ENCODE results near the gene DCUN1D1.
A peak's percentile ranks its signal among the peaks of the same experiment; 100 is the strongest.

The DCUN1D1 gene

DNA sequence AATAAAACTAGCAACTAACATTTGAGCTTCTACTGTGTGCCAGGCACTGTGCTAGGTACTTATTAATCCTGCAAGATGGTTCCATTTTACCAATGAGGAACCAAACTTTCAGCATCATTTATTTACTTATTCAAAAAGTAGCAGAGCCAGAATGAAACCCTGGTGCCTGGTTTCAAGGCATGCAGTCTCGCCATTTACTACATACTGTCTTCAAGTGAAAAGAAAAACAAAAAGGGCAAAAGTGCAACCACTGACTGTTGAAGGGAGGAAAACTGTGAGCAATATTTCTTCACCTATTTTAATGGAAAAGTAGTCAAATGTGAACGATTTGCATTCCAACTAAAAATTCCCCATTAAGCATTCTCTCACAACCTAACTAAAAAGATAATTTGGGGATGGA lies 8.7 kb downstream of the DCUN1D1 start:
- DNase-seq (ENCODE audit: low spot score), result no peak

- peak; percentile 34 for DNase-seq (ENCODE audit: low spot score)
These were observed 9.4 kb downstream of the DCUN1D1 start for GRCh38 chr3:182970811-182971418.

DNA sequence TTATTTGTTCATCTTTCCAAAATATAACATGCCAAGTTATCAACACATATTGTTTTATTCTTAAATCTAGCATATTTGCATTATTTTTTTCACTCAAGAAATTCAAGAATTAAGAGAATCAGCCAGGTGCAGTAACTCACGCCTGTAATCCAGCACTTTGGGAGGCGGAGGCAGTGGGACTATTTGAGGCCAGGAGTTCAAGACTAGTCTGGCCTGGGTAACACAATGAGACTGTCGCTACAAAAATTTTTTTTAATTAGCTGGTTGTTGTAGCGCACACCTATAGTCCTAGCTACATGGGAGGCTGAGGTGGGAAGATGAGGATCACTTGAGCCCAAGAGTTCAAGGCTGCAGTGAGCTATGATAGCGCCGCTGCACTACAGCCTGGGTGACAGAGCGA lies 10.5 kb downstream of the DCUN1D1 start:
- DNase-seq (ENCODE audit: low spot score), result no peak

GRCh38 chr3:182969277-182969676 lies 11.1 kb downstream of the DCUN1D1 start:
- DNase-seq (ENCODE audit: low spot score), result no peak

- no peak for DNase-seq (ENCODE audit: low spot score)
These were observed 12.8 kb downstream of the DCUN1D1 start for GRCh38 chr3:182967218-182968204.

GRCh38 chr3:182965861-182966366 lies 14.4 kb downstream of the DCUN1D1 start:
- no peak for DNase-seq (ENCODE audit: low spot score)

- no peak for DNase-seq (ENCODE audit: low spot score)
These were observed 16.2 kb downstream of the DCUN1D1 start for GRCh38 chr3:182964179-182964578.

- DNase-seq (ENCODE audit: low spot score), result no peak
These were observed 18.2 kb downstream of the DCUN1D1 start for GRCh38 chr3:182962166-182962565.

DNA sequence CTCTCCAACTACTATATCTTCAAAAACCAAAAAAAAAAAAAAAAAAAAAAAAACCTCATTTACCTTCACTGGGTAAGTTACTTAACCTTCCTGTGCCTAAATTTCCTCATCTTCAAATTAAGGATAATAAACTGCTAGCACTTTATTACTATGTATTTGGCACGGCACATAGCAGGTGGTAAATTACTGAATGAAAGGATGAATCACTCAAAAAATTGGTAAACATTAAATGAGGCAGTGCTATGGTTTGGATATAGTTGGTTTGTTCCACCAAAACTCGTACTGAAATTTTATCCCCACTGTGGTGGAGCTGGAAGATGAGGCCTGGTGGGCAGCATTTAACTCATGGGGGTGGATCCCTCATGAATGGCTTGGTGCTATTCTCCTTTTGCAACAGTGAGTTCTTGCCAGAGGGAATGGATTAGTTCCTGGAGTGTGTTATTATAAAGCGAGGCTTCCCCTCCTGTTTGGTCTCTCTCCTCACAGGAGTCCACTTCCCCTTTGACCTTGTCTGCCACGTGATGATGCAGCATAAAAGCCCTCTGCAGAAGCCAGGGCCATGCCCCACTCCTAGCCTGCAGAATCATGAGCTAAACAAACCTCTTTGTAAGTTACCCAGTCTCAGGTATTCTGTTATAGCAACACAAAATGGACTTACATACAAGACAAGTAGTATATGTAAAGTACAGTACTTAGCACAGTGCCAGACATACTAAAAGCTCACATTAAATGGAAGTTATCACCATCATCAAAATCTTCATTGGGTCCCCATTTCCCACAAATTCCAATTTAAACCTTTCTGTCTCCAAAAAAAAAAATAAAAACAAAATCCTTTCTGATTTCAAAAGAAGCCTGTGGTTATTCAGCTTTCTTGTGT lies 20.6 kb downstream of the DCUN1D1 start:
- DNase-seq (ENCODE audit: low spot score), result no peak

GRCh38 chr3:182957676-182958266 lies 22.6 kb downstream of the DCUN1D1 start:
- DNase-seq (ENCODE audit: low spot score), result no peak

GRCh38 chr3:182957226-182957625 lies 23.1 kb downstream of the DCUN1D1 start:
- DNase-seq (ENCODE audit: low spot score), result no peak

- DNase-seq (ENCODE audit: low spot score), result no peak
These were observed 25.6 kb downstream of the DCUN1D1 start for GRCh38 chr3:182954553-182955235.

DNA sequence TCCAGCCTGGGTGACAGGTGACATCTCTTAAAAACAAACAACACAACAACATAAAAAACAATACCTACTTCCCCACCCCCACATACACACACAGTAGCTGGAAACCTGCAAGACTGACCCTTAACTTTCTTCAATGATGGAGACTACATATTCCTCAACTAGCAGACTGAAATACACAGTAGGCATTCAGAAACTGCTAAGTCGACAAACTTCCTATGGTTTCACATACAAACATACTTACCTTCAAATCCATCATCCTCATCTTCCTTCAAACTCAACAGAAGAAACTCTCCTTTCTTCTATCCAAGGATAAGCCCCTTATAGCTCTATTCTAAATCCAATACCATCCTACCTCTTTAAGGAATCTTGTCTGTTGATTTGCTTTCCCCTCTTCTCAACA lies 30.6 kb downstream of the DCUN1D1 start:
- DNase-seq (ENCODE audit: low spot score), result no peak

GRCh38 chr3:182948305-182948704 lies 32.0 kb downstream of the DCUN1D1 start:
- DNase-seq (ENCODE audit: low spot score), result no peak

DNA sequence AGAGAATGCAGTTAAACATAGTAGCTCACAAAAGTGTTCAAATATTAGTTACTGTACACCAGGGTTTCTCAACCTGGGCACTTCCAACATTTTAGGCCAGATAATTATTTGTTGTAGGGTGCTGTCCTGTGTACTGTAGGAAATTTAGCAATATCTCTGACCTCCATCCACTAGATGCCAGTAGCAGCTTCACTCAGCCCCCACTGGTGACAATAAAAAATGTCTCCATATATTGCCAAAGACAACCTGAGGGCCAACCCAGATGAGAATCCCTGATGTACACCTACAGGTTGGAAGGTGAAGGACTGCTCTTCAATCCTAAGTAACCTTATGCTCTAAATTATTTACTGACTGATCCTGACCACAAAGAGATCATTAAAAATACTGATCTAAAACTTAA lies 32.5 kb downstream of the DCUN1D1 start:
- DNase-seq (ENCODE audit: low spot score), result peak; percentile 17

GRCh38 chr3:182941719-182942118 lies 38.6 kb downstream of the DCUN1D1 start:
- no peak for DNase-seq (ENCODE audit: low spot score)

GRCh38 chr3:182940266-182940808 lies 40.0 kb downstream of the DCUN1D1 start:
- DNase-seq (ENCODE audit: low spot score), result no peak

GRCh38 chr3:182937293-182938051 lies 42.9 kb downstream of the DCUN1D1 start:
- DNase-seq (ENCODE audit: low spot score), result no peak

DNA sequence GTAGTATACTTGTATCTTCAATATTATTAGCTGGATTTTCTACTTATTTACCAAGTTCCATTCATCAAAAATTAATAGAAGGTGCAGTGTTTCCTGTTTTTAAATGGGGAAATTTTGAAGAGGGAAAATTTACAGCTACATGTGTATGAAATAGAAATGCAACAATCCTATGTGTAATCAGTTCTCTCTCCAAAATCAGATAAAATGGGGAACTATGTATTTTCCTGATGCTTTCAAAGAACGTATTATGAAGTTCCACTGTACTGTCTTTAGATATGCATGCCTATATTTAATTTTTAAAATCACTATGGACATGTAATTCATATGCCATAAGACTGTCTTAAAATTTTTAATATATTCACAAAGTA lies 43.4 kb downstream of the DCUN1D1 start:
- no peak for DNase-seq (ENCODE audit: low spot score)

DNA sequence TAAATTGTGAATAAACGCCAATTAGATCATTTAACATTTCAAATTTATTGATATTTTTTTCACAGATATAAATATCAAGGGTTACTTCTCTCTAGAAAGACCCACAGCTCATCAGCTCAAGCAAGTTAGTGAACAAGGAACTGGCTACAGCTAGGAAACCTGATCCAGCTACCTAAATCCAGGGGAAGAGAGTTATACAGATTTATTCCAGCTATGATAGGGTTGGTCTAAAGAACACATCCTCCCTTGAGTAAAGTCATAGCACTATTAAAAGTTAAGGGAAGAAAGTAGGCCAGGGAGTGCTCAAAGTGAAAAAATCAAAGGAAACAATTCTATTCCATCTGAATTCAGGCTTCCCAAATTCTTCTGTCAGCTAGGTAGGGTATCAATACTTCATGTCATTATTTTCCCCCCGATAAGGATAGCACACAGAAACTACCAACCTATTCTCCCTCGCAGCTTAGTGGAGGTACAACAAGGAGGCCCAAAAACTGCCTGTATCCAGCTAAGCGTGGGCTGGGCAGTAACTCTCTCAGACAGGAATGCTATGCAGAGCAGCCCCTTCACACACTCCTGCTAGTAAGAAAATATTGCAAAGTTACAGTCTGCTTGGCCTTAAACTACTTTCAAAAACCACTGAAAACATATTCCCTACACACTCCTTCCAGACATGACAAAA lies 44.0 kb downstream of the DCUN1D1 start:
- DNase-seq (ENCODE audit: low spot score), result no peak
